SK-N-SH treated with all-trans-retinoic acid at 6 μM for 48 hours (cell line): ENCODE data around the gene TIPIN.

Experiments
- ATAC-seq: fragments of 200-7000 bp; cut with Tn5 transposase; 3 replicates; pipeline ENCODE4 v1.9.1; 2020; ENCODE audit warnings: mild to moderate bottlenecking, moderate library complexity
- ARNTL ChIP-seq: fragments of 450-650 bp; formaldehyde crosslinking; IDR thresholded peaks from 2 replicates; pipeline ENCODE4 v1.5.0; 2020; ENCODE audit warnings: low read depth, mild to moderate bottlenecking, moderate library complexity, borderline replicate concordance
- BACH2 ChIP-seq: fragments of 250-450 bp; sonication (Bioruptor Pico); IDR thresholded peaks from 2 replicates; pipeline ENCODE4 v1.9.0; 2021; ENCODE audit warnings: mild to moderate bottlenecking, borderline replicate concordance
- CSDC2 ChIP-seq: fragments of 250-450 bp; sonication (Bioruptor Pico); IDR thresholded peaks from 2 replicates; pipeline ENCODE4 v1.5.0; 2020; ENCODE audit warnings: mild to moderate bottlenecking, moderate library complexity
- ESRRG ChIP-seq: fragments of 250-450 bp; sonication (Bioruptor Pico); IDR thresholded peaks from 2 replicates; pipeline ENCODE4 v1.6.1; 2021; ENCODE audit warnings: mild to moderate bottlenecking
- GLIS3 ChIP-seq: fragments of 250-450 bp; sonication (Bioruptor Pico); IDR thresholded peaks from 2 replicates; pipeline ENCODE4 v1.5.0; 2020; ENCODE audit warnings: mild to moderate bottlenecking, moderate library complexity
- ISL1 ChIP-seq: fragments of 250-450 bp; sonication (Bioruptor Pico); IDR thresholded peaks from 2 replicates; pipeline ENCODE4 v2.1.2; 2022; ENCODE audit warnings: mild to moderate bottlenecking, moderate library complexity
- POU6F1 ChIP-seq: fragments of 250-450 bp; sonication (Bioruptor Pico); IDR thresholded peaks from 2 replicates; pipeline ENCODE4 v1.8.0; 2021; ENCODE audit warnings: low read depth, mild to moderate bottlenecking, moderate library complexity, borderline replicate concordance
- PPARA ChIP-seq: fragments of 250-450 bp; sonication (Bioruptor Pico); IDR thresholded peaks from 2 replicates; pipeline ENCODE4 v1.5.0; 2020; ENCODE audit warnings: mild to moderate bottlenecking, borderline replicate concordance
- RARB ChIP-seq: fragments of 250-450 bp; sonication (Bioruptor Pico); IDR thresholded peaks from 2 replicates; pipeline ENCODE4 v1.8.0; 2021; ENCODE audit warnings: mild to moderate bottlenecking, moderate library complexity
- SNAI2 ChIP-seq: fragments of 250-450 bp; sonication (Bioruptor Pico); IDR thresholded peaks from 2 replicates; pipeline ENCODE4 v1.5.0; 2020; ENCODE audit warnings: mild to moderate bottlenecking, moderate library complexity
- TOX ChIP-seq: fragments of 250-450 bp; sonication (Bioruptor Pico); IDR thresholded peaks from 2 replicates; pipeline ENCODE4 v1.8.0; 2021; ENCODE audit warnings: mild to moderate bottlenecking, moderate library complexity, borderline replicate concordance
- ZFP3 ChIP-seq: fragments of 250-450 bp; sonication (Bioruptor Pico); IDR thresholded peaks from 2 replicates; pipeline ENCODE4 v1.5.0; 2020; ENCODE audit warnings: mild to moderate bottlenecking, moderate library complexity
- ZFP30 ChIP-seq: fragments of 450-650 bp; formaldehyde crosslinking; IDR thresholded peaks from 2 replicates; pipeline ENCODE4 v1.5.0; 2022; ENCODE audit warnings: mild to moderate bottlenecking, moderate library complexity
- ZNF565 ChIP-seq: fragments of 450-650 bp; formaldehyde crosslinking; conservative IDR thresholded peaks from 2 replicates; pipeline ENCODE4 v1.5.0; 2020; ENCODE audit warnings: low read depth, mild to moderate bottlenecking, moderate library complexity
- ZNF70 ChIP-seq: fragments of 450-650 bp; formaldehyde crosslinking; IDR thresholded peaks from 2 replicates; pipeline ENCODE4 v1.5.0; 2020; ENCODE audit warnings: mild to moderate bottlenecking, moderate library complexity
- ZNF8 ChIP-seq: fragments of 450-650 bp; formaldehyde crosslinking; IDR thresholded peaks from 2 replicates; pipeline ENCODE4 v1.5.0; 2020; ENCODE audit warnings: mild to moderate bottlenecking, moderate library complexity
- TF ChIP-seq, protein P1 (sequence below): fragments of 250-450 bp; sonication (Bioruptor Pico); IDR thresholded peaks from 2 replicates; pipeline ENCODE4 v1.5.1; 2021; ENCODE audit warnings: mild to moderate bottlenecking, moderate library complexity
- TF ChIP-seq, protein P2 (sequence below): fragments of 250-450 bp; sonication (Bioruptor Pico); IDR thresholded peaks from 2 replicates; pipeline ENCODE4 v1.8.0; 2020; ENCODE audit warnings: mild to moderate bottlenecking, moderate library complexity, borderline replicate concordance
- TF ChIP-seq, protein P3 (sequence below): fragments of 250-450 bp; sonication (Bioruptor Pico); IDR thresholded peaks from 2 replicates; pipeline ENCODE4 v1.5.0; 2020; ENCODE audit warnings: mild to moderate bottlenecking, moderate library complexity
- TF ChIP-seq, protein P4 (sequence below): fragments of 250-450 bp; sonication (Bioruptor Pico); IDR thresholded peaks from 2 replicates; pipeline ENCODE4 v1.5.1; 2020; ENCODE audit warnings: low read depth, mild to moderate bottlenecking, moderate library complexity

Gene TIPIN

GRCh38 chr15:66404532-66404931 is 48.0 kb upstream of the TIPIN start:
- TF ChIP-seq ISL1, result no peak
- no peak for TF ChIP-seq SNAI2
- TF ChIP-seq ZNF565, result no peak
- no peak for TF ChIP-seq RARB (CRISPR knock-in tag)
- TF ChIP-seq, protein P1, sequence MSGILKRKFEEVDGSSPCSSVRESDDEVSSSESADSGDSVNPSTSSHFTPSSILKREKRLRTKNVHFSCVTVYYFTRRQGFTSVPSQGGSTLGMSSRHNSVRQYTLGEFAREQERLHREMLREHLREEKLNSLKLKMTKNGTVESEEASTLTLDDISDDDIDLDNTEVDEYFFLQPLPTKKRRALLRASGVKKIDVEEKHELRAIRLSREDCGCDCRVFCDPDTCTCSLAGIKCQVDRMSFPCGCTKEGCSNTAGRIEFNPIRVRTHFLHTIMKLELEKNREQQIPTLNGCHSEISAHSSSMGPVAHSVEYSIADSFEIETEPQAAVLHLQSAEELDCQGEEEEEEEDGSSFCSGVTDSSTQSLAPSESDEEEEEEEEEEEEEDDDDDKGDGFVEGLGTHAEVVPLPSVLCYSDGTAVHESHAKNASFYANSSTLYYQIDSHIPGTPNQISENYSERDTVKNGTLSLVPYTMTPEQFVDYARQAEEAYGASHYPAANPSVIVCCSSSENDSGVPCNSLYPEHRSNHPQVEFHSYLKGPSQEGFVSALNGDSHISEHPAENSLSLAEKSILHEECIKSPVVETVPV, result no peak
- TF ChIP-seq ESRRG, result no peak
- TF ChIP-seq TOX (CRISPR knock-in tag), result no peak
- TF ChIP-seq POU6F1 (CRISPR knock-in tag), result no peak
- TF ChIP-seq ZFP30 (CRISPR knock-in tag), result no peak
- TF ChIP-seq, protein P2, sequence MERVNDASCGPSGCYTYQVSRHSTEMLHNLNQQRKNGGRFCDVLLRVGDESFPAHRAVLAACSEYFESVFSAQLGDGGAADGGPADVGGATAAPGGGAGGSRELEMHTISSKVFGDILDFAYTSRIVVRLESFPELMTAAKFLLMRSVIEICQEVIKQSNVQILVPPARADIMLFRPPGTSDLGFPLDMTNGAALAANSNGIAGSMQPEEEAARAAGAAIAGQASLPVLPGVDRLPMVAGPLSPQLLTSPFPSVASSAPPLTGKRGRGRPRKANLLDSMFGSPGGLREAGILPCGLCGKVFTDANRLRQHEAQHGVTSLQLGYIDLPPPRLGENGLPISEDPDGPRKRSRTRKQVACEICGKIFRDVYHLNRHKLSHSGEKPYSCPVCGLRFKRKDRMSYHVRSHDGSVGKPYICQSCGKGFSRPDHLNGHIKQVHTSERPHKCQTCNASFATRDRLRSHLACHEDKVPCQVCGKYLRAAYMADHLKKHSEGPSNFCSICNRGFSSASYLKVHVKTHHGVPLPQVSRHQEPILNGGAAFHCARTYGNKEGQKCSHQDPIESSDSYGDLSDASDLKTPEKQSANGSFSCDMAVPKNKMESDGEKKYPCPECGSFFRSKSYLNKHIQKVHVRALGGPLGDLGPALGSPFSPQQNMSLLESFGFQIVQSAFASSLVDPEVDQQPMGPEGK (CRISPR knock-in tag), result no peak
- TF ChIP-seq, protein P3, sequence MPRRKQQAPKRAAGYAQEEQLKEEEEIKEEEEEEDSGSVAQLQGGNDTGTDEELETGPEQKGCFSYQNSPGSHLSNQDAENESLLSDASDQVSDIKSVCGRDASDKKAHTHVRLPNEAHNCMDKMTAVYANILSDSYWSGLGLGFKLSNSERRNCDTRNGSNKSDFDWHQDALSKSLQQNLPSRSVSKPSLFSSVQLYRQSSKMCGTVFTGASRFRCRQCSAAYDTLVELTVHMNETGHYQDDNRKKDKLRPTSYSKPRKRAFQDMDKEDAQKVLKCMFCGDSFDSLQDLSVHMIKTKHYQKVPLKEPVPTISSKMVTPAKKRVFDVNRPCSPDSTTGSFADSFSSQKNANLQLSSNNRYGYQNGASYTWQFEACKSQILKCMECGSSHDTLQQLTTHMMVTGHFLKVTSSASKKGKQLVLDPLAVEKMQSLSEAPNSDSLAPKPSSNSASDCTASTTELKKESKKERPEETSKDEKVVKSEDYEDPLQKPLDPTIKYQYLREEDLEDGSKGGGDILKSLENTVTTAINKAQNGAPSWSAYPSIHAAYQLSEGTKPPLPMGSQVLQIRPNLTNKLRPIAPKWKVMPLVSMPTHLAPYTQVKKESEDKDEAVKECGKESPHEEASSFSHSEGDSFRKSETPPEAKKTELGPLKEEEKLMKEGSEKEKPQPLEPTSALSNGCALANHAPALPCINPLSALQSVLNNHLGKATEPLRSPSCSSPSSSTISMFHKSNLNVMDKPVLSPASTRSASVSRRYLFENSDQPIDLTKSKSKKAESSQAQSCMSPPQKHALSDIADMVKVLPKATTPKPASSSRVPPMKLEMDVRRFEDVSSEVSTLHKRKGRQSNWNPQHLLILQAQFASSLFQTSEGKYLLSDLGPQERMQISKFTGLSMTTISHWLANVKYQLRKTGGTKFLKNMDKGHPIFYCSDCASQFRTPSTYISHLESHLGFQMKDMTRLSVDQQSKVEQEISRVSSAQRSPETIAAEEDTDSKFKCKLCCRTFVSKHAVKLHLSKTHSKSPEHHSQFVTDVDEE (CRISPR knock-in tag), result no peak
- TF ChIP-seq ARNTL, result no peak
- TF ChIP-seq CSDC2 (CRISPR knock-in tag), result no peak
- TF ChIP-seq ZFP3 (CRISPR knock-in tag), result no peak
- no peak for TF ChIP-seq ZNF8 (CRISPR knock-in tag)
- no peak for TF ChIP-seq ZNF70
- TF ChIP-seq, protein P4, sequence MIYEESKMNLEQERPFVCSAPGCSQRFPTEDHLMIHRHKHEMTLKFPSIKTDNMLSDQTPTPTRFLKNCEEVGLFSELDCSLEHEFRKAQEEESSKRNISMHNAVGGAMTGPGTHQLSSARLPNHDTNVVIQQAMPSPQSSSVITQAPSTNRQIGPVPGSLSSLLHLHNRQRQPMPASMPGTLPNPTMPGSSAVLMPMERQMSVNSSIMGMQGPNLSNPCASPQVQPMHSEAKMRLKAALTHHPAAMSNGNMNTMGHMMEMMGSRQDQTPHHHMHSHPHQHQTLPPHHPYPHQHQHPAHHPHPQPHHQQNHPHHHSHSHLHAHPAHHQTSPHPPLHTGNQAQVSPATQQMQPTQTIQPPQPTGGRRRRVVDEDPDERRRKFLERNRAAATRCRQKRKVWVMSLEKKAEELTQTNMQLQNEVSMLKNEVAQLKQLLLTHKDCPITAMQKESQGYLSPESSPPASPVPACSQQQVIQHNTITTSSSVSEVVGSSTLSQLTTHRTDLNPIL (CRISPR knock-in tag), result no peak
- no peak for TF ChIP-seq PPARA (CRISPR knock-in tag)
- TF ChIP-seq, all 23 proteins: peak for 0
- ATAC-seq, result no peak

GRCh38 chr15:66404122-66404521 is 47.6 kb upstream of the TIPIN start:
- no peak for ATAC-seq
- TF ChIP-seq, protein P3 (CRISPR knock-in tag), result no peak
- TF ChIP-seq ISL1 (no peak), PPARA (CRISPR knock-in tag) (no peak), RARB (CRISPR knock-in tag) (no peak), ZFP3 (CRISPR knock-in tag) (no peak), TOX (CRISPR knock-in tag) (no peak), BACH2 (CRISPR knock-in tag) (no peak), ZFP30 (CRISPR knock-in tag) (no peak), SNAI2 (no peak), GLIS3 (no peak), POU6F1 (CRISPR knock-in tag) (no peak), ESRRG (no peak)
- TF ChIP-seq, protein P1, result no peak
- TF ChIP-seq, protein P2 (CRISPR knock-in tag), result no peak
